K562 (cell line): Measurements from ENCODE around the gene CSMD2.

Source experiments
- JUN ChIP-seq, 2 experiments: sonication (generic) in 1 of 2; formaldehyde crosslinking in 1 of 2; IDR thresholded peaks; 2 replicates each; pipeline versions ENCODE4 v1.6.1 to v1.8.0; 2012 to 2022; ENCODE audit warnings: borderline replicate concordance in 2 of 2, mild to moderate bottlenecking in 2 of 2, improper control_type of control experiment in 1 of 2, low read depth in 1 of 2, low read length in 1 of 2, missing genetic modification reagents in 1 of 2
- KDM5B ChIP-seq: fragments of 200-600 bp; sonication (generic); IDR thresholded peaks from 2 replicates; pipeline ENCODE4 v1.6.1; 2012; ENCODE audit warnings: low read depth, mild to moderate bottlenecking, moderate library complexity, low read length, control low read depth, inconsistent platforms; ENCODE audit not compliant: insufficient replicate concordance
- POLR2A ChIP-seq: fragments of 450-650 bp; conservative IDR thresholded peaks from 2 replicates; pipeline ENCODE4 v1.6.1; 2016
- RAD21 ChIP-seq, 2 experiments: fragments of 250-450 bp in 1 of 2; fragments of 450-650 bp in 1 of 2; sonication (Bioruptor Pico) in 1 of 2; formaldehyde crosslinking in 1 of 2; IDR thresholded peaks in 1 of 2; conservative IDR thresholded peaks in 1 of 2; 2 replicates each; pipeline versions ENCODE4 v1.4.0 to v1.8.0; 2020 to 2022; ENCODE audit warnings: mild to moderate bottlenecking in 2 of 2, moderate library complexity in 1 of 2
- RBM22 ChIP-seq: fragments of 200-400 bp; formaldehyde crosslinking; IDR thresholded peaks from 2 replicates; pipeline ENCODE4 v1.6.1; 2018; ENCODE audit warnings: low read length, low read depth; ENCODE audit not compliant: poor library complexity, severe bottlenecking
- TBL1XR1 ChIP-seq, 2 experiments: IDR thresholded peaks; 2 replicates each; pipeline ENCODE4 v1.6.1; 2012; ENCODE audit warnings: improper control_type of control experiment in 2 of 2, low read length in 2 of 2, mild to moderate bottlenecking in 1 of 2

DNA sequence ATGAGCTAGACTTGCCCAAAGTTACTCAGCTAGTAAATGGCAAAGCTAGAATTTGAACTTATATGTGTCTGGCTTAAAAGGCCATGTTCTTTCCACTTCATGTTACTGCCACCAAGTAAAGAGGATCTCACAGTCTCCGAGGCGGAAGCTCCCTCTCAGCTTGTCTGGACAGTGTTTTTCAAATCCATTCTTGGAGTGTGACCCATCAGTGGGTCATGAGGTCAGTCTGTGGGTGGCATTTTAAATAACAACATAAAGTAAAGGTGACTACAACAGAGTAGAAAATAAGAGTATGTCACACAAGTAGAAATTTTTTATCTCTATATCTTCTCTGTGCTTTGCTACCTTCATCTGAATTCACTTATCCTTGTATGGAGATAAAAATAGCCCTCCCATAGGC lies 304.4 kb downstream of the CSMD2 start:
- TF ChIP-seq TBL1XR1 (IDR thresholded peaks at IDR 0.05; ENCODE audit: low read length in 2 of 2): no peak
- TF ChIP-seq JUN (IDR thresholded peaks at IDR 0.05; ENCODE audit: borderline replicate concordance, low read depth, low read length): no peak
- no peak for TF ChIP-seq JUN (CRISPR knock-in tag; IDR thresholded peaks at IDR 0.05; ENCODE audit: borderline replicate concordance)
- no peak for TF ChIP-seq POLR2A
- no peak for TF ChIP-seq RBM22
- no peak for TF ChIP-seq KDM5B
- no peak for TF ChIP-seq RAD21 (CRISPR knock-in tag; conservative IDR thresholded peaks at IDR 0.05 in 1 of 2, IDR thresholded peaks at IDR 0.05 in 1 of 2)
